Measurements from ENCODE around the gene OSBPL5.

DNA sequence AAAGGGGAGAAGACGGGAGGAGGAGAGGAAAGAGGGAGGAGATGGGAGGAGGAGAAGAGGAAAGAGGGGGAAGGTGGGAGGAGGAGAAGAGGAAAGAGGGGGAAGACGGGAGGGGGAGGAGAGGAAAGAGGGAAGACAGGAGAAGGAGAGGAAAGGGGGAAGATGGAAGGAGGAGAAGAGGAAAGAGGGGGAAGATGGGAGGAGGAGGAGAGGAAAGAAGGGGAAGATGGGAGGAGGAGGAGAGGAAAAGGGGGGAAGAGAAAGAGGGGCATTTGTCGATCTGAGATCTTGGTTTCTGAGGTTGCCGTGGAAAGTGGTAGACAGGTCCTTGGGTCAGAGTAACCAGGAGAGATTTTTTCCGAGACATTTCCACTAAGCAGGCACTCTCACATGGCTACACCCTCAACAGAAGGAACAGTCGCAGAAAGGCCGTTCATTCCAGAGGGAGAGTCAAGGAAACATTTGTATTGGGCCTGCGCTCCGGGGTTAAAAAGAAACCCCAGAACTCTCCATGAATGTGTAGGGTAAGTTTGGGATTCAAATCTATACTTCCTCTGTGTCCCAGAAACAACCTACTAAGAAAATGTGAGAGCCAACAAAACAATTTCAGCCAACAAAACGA lies 68.1 kb downstream of the OSBPL5 start:
- TF ChIP-seq CTCF (IDR thresholded peaks at IDR 0.05) (no peak), POLR2A (IDR thresholded peaks at IDR 0.05) (no peak), EP300 (IDR thresholded peaks at IDR 0.05) (no peak), POLR2AphosphoS5 (IDR thresholded peaks at IDR 0.05) (no peak)
